ENCODE results near the gene CRYBA1.

The CRYBA1 gene

DNA sequence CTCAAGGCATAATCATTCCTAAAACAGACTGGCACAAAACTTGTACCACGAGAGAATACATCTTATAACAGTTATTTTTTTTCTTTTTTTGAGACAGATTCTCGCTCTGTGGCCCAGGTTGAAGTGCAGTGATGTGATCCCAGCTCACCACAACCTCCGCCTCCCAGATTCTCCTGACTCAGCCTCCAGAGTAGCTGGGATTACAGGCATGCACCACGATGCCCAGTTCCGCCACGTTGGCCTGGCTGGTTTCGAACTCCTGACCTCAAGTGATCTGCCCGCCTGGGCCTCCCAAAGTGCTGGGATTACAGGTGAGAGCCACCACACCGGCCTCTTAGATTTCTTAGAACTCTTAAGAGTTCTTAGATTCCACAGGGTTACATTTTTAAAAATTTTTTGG is 43.2 kb downstream of the CRYBA1 start:
- H3K27ac ChIP-seq: no peak overlapping the region

GRCh38 chr17:29291163-29291752 is 44.6 kb downstream of the CRYBA1 start:
- H3K27ac ChIP-seq: no peak overlapping the region
- TF ChIP-seq CTCF (conservative IDR thresholded peaks at IDR 0.05) (peak; percentile 89), ZFX (IDR thresholded peaks at IDR 0.05) (no peak)

More for the DNA sequence above, 43.2 kb downstream of the CRYBA1 start:
- no peak for TF ChIP-seq CTCF (conservative IDR thresholded peaks at IDR 0.05)

GRCh38 chr17:29292071-29292991 is 45.7 kb downstream of the CRYBA1 start:
- TF ChIP-seq CTCF (conservative IDR thresholded peaks at IDR 0.05) (no peak), ZFX (IDR thresholded peaks at IDR 0.05) (peak; percentile 48)

DNA sequence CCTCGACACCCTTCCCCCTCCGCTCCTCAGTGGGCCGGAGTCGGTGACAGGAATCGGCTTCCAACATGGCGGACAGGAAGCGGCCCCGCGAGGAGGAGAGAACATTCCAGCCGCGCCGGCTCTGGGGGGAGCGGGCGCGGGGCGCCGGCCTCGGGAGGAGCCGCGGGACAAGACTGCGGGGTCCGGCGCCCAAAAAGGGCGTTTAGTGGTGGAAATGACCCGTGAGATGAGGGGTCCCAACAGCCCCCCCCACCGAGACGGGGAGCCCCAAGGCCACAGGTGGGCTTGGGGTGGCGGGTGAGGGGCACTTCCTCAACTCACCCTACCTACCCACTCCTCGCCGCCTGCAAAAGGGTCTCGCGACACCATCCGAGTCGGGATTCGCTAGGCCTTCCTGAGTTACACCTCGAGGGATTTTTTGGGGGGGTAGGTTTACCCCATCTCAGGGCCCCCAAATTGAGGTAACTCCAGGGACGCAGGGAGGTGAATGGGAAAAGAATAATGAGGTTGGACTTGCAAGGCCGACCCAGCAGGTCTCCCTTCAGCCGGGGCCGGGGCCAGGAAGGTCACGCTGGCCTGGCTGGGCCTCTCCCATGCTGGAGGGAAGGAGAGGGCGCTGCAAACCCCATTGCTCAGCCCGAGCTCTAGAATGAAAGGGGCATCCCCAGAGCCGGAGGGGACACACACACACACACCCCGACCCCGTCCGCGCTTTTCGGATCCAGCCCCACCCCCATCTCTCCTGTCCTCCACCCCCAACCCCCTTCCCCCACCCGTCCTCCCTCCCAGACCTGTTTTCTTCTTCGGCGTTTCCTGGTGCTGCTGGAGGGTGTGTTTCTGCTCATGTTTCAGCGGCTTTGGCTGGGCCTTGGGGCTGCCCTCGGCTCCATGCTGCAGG is 46.6 kb downstream of the CRYBA1 start:
- peak; percentile 69 for TF ChIP-seq ZFX (IDR thresholded peaks at IDR 0.05)
- TF ChIP-seq CTCF (conservative IDR thresholded peaks at IDR 0.05): no peak
- H3K27ac ChIP-seq: peak overlapping the region; percentile 98

More at GRCh38 chr17:29292071-29292991, 45.7 kb downstream of the CRYBA1 start:
- H3K27ac ChIP-seq: peak overlapping the region; percentile 98

GRCh38 chr17:29293890-29294579 is 47.4 kb downstream of the CRYBA1 start, which contains the start of gene NUFIP2:
TSS of gene NUFIP2 (minus strand) at chr17:29294148. CDS start at chr17:29294059, 89 bp downstream.
- H3K27ac ChIP-seq: peak within 1 kb of the TSS; percentile 98
- no peak for TF ChIP-seq CTCF (conservative IDR thresholded peaks at IDR 0.05)
- no peak for TF ChIP-seq ZFX (IDR thresholded peaks at IDR 0.05)

DNA sequence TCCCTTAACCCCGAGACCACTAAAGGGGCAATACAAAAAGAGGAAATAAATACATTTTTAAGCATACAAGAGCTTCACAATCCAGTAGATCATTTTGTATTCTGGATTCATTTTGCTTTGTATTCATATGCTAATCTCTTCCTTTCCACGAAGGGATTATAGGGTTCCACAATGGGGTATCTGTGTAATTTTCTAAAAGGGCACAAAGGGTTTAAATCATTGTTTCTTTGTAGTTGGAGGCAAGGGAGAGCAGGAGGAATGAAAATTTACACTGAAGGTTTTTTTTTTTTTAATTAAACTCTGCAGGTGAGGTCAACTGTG is 47.9 kb downstream of the CRYBA1 start:
- TF ChIP-seq CTCF (conservative IDR thresholded peaks at IDR 0.05) (no peak), ZFX (IDR thresholded peaks at IDR 0.05) (no peak)
- peak overlapping the region; percentile 98 for H3K27ac ChIP-seq

Data from C4-2B (cell line).